CD4-positive, alpha-beta T cell treated with Interleukin-17A for 1 hour (primary cell): ENCODE results near the gene LAMA4.

Experiments used
- DNase-seq: peaks from one replicate; pipeline ENCODE4 v3.0.0-alpha.2; 2020

Gene LAMA4

GRCh38 chr6:112275365-112275764 is 21.0 kb upstream of the LAMA4 start:
- no peak for DNase-seq

- no peak for DNase-seq
These were observed 20.4 kb upstream of the LAMA4 start for GRCh38 chr6:112274774-112275173.

- DNase-seq = no peak
These were observed 18.4 kb upstream of the LAMA4 start for GRCh38 chr6:112272799-112273198.

- no peak for DNase-seq
These were observed 16.4 kb upstream of the LAMA4 start for GRCh38 chr6:112270756-112271155.

GRCh38 chr6:112269979-112270566 is 15.7 kb upstream of the LAMA4 start:
- DNase-seq = no peak

GRCh38 chr6:112269114-112269513 is 14.7 kb upstream of the LAMA4 start:
- no peak for DNase-seq

- no peak for DNase-seq
These were observed 14.3 kb upstream of the LAMA4 start for GRCh38 chr6:112268654-112269053.

- no peak for DNase-seq
These were observed 13.7 kb upstream of the LAMA4 start for GRCh38 chr6:112268019-112268418.

- DNase-seq = no peak
These were observed 12.0 kb upstream of the LAMA4 start for GRCh38 chr6:112266331-112266730.

- DNase-seq = no peak
These were observed 4.9 kb upstream of the LAMA4 start for GRCh38 chr6:112259337-112259675.

GRCh38 chr6:112258642-112259336 is 4.4 kb upstream of the LAMA4 start:
- no peak for DNase-seq

GRCh38 chr6:112257178-112257855 is 3.0 kb upstream of the LAMA4 start:
- DNase-seq = no peak

GRCh38 chr6:112254921-112255320 is 554 bp upstream of the LAMA4 start:
- DNase-seq = no peak

- no peak for DNase-seq
These were observed 898 bp downstream of the LAMA4 start for GRCh38 chr6:112253498-112253840.

- DNase-seq = no peak
These were observed 1.5 kb downstream of the LAMA4 start for GRCh38 chr6:112252571-112253497.

GRCh38 chr6:112251171-112251875 is 3.0 kb downstream of the LAMA4 start:
- DNase-seq = no peak

GRCh38 chr6:112249489-112249888 is 4.9 kb downstream of the LAMA4 start:
- no peak for DNase-seq

GRCh38 chr6:112247275-112247674 is 7.1 kb downstream of the LAMA4 start:
- DNase-seq = no peak

GRCh38 chr6:112245511-112246203 is 8.7 kb downstream of the LAMA4 start:
- DNase-seq = no peak

GRCh38 chr6:112243861-112244827 is 10.2 kb downstream of the LAMA4 start:
- DNase-seq = no peak
